COR-L47 (cell line): ENCODE results near the gene FKBP10.
A peak's percentile ranks its signal among the peaks of the same experiment; 100 is the strongest.

Source experiments
- DNase-seq: peaks from one replicate; lab custom pipeline; 2025; lab: John Stamatoyannopoulos, UW

FKBP10 gene

DNA sequence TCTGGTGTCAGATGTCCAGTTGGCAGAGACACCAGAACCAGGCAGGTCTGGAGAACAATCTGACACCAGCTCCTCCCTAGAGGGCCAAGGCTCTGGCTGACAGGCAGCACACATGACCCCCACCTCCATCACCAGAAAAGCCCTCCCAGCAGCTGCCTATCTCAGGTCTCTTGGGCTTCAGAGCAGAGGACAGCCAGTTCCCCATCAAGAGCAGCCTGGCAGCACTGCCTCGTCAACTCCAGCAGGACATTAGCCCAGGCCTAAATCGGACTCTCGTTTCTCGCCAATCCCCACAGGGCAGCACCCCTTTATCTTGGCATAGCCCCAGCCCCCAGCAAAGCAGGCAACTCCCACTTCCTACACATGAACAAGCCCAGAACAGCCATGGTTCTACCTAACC is 30.7 kb upstream of the FKBP10 start:
- DNase-seq, result no peak

DNA sequence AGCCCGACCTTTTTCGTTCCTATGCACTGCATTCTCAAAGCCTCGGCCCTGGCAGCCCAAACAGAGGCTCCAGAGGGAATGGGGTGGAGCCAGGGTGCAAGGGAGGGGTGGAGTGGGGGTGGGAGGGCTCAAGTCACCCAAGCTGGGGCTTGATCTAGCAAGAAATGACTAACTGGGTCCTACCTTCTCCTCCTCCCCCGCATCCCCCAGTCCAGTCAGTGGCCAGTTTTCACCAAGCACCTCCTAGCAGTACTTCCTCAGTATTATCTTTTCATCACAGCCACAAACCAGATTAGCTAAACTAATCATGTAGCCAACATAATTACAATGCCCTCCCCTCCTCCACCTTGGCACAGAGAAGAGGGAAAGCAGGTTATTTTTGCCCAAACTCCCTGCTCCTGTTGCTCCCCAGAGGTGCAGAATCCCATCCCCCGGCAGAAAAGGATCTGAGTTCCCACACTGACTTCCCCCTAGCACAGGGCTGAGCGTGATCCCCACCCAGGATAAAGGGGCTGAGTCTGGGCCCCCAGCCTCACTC is 28.5 kb upstream of the FKBP10 start:
- DNase-seq, result no peak

DNA sequence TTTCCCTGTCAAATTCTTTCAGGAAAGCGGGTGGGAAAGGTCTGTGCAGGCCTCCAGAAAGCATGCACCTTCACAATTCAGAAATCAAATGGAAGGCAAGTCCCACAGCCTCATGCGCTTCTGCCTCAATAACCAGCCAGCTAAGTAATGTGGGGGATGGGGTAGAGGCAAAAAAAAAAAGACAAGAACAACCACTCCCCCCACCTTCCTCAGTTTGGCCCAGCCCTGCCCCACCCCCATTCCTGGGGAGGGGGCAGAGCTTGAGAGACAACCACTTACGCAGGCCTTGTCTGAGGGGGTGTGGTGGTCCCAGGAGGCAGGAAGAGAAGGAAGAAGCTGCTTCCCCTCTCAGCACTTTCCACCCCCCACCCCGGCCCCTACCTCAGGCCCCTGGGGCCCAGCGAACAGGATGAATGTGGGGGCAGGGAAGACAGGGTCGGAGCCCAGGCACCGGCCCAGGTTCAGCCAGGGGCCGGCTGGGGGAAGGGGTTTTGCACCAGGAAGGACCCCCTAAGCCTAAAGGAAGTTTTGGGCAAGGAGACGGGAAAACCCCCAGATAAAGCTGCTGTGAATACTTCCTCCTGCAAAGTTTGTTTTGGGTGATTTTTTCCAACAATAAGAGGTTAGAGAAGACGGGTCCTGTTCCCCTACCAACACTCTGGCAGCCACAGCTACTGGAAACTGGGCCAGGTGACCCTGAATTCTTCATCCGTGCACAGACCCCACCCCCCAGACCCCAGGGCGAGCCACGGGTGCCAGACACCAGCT is 27.5 kb upstream of the FKBP10 start:
- DNase-seq, result no peak

DNA sequence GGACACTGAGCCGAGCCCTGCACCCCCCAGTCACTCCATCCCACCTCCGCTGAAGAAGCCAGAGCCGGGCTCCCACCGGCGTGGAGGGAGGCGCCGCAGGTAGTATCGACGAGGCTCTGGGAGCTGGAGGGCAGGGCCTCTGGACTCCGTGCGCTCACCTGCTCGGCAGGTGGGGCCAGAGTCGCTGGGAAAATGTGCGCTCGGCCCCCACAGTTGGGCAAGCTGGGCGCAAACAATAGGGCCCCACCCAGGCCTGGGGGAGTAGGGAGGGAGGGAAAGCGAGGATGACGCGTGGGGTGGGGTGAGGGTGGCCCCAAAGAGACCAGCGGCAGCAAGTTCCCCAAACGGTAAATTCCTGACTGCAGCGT is 27.0 kb upstream of the FKBP10 start:
- peak; percentile 42 for DNase-seq

DNA sequence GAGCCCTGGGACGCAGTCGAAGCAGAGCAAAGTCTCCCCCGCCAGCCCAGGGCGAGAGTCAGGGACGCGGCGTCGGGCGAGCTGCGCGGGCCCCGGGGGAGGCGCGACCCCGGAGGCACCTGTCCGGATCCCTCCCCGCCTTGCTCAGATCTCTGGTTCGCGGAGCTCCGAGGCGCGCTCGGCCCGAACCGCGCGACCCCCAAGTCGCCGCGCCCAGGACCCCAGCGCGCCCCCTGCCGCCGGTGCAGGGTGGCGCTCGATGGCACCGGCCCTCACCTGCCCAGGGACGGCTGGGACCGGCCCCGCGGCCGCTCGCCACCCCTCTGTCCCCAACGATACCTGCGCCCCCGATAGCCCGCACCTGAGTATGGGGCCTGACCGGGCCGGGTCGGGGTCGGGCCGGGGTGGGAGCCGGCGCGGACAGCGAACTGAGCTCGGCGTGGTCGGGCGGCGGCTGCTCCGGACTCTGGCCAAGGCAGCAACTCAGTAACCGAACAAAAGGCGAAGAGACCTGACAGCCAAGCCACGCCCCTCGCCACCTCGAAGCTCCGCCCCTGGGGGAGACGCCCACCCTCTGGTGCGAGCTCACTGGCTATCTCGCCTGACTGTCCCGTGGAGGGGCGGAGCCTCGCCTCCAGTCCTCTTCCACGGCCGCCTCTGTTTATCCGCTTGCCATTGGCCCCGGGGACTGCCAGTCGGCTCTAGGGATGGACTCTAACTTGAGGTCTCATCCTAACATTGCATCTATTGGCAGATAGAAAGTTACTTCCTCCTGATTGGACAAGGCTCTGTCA is 26.4 kb upstream of the FKBP10 start, which contains the start of gene JUP:
JUP (minus strand) TSS at position 485 of the 794 bp plus-strand sequence. CDS start 14,857 bp downstream, outside the sequence.
- DNase-seq, result peak; percentile 99

DNA sequence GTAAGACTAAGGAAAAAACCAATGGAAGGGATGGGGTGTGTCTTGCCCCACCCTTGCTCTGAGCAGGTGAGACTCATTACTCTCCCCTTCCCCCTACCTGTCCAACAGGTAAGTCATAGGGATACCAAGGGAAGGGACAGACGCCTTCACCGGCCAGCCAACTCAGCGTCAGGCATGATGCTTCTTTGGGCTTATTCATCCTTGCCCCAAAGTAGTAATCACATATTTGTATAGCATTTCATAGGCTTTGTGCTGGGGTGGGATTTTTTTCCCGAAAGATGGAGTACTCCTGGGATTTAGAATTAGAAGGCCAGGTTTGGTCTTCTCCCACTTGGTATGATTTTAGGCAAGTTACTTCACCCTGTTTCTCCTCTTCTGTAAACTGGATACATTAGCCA is 25.8 kb upstream of the FKBP10 start:
- DNase-seq, result no peak

DNA sequence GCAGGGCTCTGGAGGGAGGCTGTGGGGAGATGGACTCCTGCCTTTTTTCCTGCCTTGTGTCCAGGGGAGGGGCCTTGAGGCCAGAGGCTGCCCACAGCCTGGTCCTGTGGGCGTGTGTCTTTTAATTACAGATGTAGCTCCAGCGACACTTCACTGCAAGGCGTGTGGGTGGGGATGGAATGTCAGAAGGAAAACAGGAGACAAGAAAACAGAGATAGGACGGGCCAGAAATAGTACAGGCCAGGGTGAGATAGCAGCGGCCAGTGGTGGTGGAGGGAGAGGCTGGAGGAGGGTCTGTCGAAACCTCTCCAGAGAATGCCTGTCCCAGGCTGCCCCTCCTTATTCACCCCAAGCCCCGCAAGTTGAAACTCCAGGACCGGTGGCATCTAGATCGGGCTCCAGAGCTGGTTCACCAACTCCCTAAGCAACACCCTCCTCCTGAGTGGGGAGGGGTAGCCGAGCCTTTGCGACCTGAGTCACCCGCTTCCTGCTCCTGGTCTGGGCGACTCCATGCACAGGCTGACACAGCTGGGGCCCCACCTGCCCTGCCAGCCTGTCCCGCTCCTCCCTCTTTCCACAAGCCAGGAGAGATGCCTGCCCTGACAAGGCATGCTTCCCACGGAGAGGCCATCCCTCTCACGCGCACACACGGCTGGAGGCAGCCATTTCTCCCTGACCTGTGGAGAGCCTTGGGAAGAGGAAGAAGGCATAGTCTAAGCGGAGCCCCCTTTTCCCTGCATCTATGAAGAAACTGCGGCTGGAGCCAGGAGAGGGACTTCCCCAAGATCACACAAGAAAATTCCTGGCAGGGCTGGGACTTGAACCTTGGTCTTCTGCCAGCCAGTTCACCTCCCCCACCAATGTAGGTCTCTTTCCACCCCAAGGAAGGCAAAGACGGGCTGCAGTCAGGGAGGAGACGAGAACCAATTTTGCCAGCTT is 19.7 kb upstream of the FKBP10 start:
- no peak for DNase-seq

DNA sequence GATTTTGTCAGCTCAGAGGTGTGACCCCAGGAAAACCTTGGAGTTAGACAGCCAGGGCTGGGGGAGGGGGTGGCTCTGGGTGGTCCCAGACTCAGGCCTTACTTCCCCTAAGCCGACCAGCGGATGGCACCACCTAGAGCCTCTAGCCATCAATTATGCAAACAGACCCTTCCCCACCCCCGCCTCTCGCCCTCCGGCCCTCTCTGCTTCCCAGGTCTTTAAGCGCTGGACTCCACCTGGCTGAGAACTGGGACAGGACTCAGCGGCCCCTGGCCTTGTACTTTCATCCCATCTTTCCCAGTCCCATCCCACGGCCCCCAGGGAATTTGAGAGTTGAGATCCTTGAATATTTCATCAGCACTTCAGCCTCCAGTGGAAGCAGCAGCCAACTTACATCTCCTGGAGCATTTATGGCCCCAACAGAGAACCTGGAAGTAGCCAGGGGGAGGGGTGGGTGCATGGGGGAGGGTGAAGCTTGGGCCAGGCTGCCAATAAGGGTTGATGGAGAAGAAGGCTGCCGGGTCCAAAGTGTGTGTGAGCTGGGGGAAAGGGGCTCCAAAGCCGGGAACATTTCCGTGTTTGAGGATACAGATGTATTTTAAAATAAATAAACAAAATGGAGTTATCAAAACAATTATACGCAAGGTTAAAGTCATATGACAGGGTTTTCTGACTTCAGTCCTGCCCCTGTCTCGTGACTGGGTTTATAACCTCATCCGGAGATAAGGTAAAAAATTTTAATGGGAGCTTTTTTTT is 18.8 kb upstream of the FKBP10 start:
- no peak for DNase-seq

DNA sequence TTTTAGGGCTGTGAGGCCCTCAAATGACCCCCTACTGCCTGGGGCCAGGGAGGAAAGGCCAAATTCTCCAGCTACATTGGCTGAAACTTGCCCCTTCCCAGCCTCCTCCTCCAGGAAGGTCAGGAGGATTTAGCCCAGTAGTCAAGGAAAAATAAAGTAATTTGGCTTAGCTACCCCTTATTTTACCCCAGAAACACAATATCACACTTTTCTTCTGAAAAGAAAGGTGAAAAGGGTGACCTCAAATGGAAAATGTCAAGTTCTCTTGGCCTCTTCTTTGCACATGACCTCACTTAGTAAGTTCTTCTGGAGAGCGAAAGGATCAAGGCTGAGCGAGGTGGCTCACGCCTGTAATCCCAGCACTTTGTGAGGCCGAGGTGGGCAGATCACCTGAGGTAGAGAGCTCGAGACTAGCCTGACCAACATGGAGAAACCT is 18.2 kb upstream of the FKBP10 start:
- no peak for DNase-seq

DNA sequence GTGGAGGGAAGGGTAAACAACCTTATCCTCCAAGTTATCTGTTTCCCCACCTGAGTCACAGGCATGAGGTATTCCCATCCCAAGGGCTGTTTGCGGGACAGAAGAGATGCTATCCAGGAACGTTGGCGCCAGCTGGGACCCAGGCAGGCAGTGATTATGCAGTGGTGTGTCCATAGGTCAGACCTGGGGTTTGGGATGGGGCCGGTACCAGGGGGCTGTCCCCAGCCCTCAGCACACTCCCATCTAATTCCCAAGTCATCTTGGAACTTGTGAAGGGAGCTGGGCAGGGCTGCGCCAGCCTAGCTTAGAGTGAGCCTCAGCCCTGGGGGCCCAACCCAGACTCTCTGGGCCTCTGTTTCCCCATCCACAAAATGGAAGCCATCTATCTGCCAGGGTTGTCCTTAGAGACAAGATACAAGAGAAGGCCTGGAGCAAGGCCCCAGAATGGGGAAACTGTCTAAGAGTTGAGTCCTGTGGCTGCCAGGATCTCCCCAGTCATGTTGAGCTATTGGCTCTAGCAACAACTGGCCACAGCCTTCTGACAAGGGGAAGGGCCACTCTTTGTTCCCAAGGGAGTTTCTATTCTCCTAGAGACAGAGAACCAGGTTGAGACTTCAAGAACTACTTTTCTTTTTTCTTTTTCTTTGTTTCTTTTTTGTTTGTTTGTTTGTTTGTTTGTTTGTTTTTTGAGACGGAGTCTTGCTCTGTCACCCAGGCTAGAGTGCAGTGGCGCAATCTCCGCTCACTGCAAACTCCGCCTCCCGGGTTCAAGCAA is 16.5 kb upstream of the FKBP10 start:
- DNase-seq, result no peak

DNA sequence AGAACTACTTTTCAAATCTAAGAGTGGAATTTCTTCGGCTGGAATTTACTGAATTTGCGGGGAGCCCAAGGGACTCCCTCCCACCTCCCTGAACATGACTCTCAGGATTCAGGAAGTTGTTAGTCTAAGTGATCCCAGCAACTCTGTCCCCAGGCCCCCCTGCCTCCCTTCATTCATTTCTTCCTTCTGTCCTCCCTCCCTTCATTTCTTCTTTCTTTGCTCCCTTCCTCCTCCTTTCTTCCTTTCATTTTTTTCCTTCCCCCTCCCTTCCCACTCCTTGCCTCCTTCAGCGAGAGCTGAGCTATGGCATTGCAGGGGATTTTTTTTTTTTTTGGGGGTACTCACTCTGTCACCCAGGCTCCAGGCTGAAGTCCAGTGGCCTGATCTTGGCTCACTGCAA is 15.4 kb upstream of the FKBP10 start:
- no peak for DNase-seq

DNA sequence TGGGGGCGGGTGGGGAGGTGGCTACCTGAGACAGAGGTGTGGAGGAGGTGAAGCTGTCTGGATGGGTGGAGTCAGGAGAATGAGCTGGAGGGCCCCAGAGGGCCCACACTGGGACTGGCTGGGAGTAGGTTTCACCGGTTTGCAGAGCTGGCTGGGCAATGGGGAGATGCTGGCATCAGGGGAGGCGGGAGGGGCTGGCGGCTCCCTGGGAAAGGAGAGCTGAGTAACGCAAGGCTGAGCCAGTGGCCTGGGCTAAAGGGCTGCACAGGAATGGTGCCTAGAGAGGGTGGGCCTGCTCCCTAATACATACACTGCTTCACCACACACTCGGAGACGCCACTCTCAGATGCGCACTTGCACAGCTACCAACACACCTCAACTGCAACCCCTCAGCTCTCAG is 13.4 kb upstream of the FKBP10 start:
- DNase-seq, result no peak

DNA sequence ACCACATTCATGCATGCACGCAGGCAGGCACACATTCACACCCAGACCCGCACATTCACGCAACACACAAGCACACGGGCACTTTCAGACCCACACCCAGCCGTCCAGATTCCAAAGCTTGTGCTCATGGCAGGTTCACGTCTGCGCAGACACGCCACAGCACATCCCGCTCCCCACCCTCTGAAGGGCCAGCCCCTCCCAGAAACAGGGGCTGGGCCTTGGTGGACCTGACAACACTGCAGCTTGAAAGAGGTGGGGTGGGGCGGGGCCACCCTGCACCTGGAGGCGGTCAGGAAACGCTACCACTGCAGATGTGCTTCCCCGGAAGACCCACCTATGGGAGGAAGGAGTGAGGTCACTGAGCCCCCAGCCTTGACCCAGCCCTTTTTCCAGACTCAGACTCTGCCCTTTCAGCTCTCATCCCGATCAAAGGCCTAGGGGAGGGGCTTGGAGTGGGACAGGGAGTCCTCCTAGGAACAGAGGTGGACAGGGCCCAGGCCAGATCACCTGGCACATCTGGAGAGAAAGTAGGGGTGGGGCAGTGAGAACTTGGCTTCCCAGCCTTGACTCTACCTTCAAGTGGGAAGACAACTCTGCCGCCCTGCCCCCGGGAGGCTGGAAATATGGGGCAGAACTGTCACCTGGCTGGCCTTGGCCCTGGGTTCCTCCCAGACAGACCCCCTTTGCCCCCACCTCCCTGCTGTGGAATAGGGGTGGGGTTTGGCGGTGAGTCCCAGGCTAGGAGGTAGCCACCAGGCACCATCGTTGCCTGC is 12.0 kb upstream of the FKBP10 start:
- peak; percentile 80 for DNase-seq

DNA sequence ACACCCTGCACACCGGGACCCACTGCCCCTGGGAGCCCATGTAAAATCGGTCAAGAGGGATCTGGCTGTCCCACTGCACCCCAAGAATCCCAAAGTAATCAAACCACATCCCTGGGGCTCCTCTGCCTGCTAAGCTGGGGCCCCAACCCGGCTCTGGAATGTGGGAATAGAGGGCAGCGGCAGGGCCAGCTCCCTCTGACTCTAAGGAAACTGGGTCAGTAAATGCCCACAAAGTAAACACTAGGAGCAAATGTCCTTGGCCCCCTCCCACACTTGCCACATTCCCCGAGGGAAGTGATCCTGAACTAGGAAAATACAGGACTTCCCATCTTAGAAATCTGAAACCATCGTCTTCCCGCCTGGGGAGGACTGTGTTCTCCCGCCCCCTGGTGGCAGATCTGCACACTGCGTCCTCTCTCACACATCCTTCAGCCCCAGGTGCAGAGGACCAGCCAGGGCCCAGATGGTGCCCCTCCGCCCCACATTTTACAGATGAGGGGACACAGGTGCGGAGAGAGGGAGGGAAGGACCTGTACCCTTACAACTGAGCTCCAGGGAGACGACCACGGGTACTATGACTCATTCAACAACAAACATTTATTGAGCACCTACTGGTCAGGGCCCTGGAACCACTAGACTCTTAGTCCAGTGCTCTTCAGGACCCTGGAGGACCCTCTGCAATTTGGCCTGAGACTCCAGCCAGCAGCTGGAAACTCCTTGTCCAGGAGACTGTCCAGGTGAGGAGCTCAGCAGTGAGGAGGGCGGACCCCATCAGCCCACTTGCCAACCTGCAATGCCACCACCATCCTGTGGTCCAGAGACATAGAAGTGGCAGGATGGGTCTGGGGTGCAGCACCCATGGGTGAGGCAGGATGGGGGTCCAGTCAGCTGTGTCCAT is 11.2 kb upstream of the FKBP10 start:
- DNase-seq, result peak; percentile 71

DNA sequence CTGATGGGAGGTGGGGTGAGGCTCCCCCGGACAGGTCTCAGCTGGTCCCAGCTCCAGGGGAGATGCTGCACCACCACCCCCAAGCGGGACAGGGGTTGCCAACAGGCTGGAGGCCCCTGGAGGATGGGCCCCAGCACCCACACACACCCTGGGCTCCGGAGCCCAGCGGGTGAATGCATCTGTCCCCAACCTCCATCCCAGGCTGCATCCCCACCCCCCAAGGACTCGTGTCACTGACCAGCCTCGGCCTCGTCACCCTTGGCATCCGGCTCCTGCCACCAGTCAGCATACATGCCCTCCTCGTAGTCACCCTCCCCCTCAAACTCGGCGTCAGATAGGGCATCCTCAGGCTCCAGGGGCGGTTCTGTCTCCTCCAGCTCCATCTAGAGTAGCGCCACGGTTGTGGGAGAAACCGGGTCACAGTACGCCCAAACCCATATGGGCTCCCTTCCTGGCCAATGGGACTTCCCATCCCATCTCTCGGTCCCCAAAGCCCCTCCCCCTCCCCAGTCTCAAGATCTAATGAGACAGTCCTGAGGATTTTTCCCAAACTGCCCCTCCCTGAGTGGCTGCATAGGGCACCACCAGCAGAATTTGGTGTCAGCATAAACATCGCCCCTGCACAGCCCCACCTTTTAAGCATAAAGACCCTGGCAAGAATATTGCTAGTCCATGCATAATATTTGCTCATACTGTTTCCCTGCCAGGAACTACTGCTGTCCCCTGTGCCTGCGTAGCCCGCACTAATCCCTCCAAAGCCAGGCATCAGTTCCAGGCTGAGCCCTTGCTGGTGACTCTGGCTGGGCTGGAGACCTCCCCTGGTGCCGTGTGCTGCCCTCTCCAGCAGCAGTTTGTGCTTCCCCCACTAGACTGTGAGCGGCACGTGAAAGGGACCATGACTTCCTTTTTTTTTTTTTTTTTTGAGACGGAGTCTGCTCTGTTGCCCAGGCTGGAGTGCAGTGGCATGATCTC is 9.5 kb upstream of the FKBP10 start:
- no peak for DNase-seq

DNA sequence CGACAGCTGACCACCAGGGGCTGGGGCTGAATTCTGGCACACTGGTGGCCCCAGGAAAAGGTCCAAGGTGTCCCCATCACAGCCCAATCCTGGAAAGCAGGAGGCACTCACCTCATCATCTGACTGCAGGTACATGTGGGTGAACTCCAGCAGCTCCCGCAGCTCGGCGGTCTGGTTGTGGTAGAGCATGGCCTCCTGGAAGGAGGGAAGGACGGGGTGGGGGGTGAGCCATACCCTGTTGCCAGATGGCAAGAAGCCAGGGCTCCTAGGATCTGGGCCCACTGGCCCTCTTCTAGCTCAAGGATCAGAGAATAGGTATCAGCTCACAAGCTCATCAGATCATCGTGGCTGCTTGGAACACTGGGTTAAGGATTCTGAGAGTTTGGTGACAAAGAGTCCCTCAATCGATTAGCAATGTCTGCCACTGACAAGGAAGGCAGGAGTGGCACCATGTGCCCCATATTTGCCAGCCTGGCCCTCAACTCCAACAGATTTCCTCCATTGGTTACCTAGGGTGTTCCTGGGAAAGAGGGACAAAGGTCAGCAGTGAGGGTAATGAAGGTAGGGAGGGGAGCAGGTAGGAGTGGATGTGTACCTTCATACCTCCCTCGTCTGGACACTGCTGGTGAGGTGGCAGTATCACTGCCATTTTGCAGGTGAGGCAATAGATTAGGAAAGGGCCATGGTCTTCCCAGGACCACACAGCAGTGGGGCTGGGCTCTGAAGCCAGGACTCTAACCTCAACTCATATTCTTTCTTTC is 5.9 kb upstream of the FKBP10 start:
- no peak for DNase-seq
